SKM-1 (cell line): ENCODE measurements around the gene PSD4.

Source experiments
- DNase-seq: peaks from one replicate; lab custom pipeline; 2025; ENCODE audit not compliant: unreplicated experiment; lab: John Stamatoyannopoulos, UW

The PSD4 gene

DNA sequence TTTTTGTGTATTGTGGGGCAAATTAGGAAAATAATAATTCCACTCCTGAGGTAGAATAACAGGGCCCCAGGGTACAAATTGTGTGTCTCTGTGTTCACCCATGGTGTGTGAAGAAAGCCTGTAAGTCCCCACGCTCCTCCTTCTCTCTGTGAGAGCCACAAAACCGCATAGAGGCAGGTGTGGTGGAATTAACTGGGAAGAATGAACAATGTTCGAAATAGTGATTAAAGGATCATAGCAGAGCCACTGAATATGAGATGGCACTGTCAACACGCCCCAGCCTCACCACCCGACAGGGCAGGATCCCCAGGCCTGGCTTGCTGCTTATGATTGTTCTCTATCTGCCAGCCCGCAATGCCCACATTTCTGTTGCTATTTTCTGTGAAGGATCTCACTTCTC is 32.3 kb upstream of the PSD4 start:
- no peak for DNase-seq

DNA sequence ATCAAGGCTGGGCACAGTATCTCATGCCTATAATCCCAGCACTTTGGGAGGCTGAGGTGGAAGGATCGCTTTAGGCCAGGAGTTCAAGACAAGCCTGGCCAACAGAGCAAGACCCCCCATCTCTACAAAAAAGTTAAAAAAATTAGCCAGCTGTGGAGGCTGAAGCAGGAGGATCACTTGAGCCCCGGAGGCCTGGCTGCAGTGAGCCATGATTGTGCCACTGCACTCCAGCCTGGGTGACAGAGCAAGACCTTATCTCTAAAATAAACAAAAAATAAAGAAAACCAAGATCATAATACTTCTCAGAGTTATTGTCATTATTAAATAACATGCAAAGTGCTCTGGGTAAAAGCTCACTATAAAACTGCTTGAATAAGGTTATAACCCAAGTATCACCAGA is 31.5 kb upstream of the PSD4 start:
- no peak for DNase-seq

DNA sequence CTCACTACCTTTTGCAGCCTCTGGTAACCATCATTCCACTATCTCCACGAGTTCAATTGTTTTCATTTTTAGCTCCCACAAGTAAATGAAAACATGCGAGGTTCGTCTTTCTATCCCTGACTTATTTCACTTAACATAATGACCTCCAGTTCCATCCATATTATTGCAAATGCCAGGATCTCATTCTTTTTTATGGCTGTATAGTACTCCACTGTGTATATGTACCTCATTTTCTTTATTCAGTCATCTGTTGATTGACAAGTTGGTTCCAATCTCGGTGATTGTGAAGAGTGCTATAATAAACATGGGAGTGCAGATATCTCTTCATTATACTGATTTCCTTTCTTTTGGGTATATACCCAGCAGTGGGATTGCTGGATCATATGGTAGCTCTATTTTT is 29.5 kb upstream of the PSD4 start:
- DNase-seq, result no peak

DNA sequence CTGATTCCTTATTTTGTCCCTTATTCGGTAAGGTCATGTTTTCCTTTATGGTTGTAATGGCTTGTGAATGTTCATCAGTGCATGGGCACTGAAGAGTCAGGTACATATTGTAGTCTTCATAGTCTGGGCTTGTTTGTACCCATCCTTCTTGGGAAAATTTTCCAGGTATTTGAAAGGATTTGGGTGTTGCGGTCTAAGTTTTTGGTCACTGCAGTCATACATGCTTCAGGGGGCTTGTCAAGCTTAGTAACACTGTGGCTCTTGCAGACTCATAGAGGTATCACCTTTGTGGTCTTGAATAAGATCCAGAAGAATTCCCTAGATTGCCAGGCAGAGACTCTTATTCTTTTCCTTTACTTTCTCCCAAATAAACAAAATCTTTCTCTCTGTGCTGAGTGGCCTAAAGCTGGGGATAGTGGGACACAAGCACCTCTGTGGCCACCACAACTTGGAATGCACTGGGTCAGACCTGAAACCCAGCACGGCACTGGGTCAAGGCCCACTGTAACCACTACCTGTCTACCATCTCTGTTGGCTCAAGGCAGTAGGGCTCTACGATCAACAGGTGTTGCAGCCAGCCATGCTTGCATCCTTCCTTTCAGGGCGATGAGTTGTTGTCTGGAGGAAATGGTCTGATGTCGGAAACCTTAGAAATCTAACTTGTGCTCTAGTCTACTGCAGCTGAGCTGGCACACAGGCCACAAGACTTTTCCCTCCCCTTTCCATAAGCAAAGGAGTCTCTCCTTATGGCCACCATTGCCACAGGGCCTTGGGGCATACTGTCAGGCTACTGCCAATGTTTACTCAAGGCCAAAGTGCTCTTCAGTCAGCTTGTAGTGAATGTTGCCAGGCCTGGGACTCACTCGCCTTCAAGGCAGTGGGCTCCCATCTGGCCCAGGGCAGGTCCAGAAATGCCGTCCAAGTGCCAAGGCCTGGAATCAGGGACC is 24.9 kb upstream of the PSD4 start:
- DNase-seq, result no peak

DNA sequence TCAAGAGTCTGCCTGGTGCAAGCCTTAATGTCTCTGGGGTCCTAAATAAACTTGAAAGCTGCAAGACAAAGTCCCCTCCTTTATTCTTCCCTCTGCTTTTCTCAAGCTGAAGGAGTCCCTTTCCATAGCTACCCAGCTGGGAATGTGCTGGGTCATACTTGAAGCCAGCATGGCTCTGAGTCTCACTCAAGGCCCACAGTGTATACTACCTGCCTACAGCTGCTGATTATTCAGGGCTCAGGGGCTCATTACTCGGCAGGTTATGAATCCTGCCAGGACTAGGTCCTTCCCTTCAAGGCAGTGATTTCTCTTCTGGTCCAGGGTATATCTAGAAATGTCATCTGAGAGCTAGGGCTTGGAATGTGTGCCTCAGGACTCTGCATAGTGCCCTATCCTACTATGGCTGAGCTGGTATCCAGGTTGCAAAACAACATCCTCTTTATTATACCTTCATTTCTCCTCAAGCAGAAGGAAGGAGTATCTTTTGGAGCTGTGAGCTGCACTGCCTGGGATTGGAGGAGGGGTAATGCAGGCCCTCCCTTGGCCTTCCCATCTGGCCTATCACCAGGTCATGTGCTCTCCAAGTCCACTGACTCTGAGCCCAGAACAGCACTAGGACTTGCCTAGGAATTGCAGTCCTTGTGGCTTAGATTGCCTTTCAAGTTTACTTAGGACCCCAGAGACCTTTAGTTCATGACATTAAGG is 24.1 kb upstream of the PSD4 start:
- DNase-seq, result no peak

DNA sequence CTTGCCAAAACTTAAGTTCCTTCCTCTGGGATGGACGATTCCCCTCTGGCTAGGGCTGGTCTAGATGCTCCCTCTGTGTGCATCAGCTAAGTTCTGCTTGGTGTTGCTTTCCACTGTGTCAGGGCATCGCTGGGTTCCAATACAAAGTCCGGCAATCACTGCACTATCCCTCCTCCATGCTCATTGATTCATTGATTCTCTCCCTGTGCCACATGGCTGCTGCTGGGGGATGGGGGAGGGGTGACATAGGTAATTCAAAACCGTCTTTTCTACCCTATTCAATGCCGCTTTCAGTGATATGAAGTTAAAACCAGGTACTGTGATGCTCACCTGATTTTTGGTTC is 23.5 kb upstream of the PSD4 start:
- DNase-seq, result no peak

DNA sequence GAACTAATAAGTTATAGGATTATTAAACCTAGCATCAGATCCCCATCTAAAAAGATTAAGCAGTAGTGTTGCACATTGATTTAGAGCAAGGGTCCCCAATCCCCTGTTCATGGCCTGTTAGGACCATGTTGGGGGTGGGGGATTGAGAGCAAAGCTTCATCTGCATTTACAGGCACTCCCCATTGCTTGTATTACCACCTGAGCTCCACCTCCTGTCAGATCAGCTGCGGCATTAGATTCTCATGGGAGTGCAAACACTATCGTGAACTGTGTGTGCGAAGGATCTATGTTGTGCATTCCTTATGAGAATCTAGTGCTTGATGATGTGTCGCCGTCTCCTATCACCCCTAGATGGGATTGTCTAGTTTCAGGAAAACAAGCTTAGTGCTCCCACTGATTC is 18.4 kb upstream of the PSD4 start:
- DNase-seq, result no peak

DNA sequence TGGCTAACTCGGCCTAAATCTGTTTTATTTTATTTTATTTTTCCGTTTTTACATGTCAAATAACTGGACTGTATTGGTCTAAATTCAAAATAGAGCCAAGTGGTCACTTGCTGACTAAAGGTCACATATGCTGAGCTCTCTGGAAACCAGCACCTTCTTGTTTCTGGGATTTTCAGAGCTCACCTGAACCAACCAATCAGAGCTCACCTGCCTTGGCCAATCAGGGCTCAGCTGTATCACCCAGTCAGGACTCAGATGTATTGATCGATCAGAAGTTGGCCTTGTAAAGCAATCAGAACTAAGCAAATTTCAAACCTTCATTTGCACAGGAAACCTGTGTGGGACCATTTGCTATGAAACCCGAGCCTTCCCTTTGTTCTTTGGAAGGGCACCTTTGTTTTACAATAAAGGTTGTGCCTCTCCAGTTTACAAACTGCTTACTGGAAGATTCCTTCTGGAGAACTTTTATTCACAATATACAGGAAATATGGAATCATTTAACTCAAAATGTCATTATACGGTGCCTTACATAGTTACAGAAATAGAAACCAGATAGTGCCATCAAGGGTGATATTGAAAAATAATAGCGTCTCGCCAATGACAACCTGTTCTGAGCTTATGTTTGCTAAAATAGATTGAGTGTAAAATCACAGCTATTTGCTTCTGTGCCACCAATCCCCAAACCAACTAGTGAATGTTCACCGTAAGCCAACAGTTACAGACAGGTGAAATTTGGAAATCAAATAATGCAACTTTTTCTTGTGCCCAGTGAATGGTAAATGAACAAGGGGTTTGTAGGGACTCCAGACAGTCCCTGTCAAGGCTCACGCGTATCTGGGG is 17.3 kb upstream of the PSD4 start:
- no peak for DNase-seq

DNA sequence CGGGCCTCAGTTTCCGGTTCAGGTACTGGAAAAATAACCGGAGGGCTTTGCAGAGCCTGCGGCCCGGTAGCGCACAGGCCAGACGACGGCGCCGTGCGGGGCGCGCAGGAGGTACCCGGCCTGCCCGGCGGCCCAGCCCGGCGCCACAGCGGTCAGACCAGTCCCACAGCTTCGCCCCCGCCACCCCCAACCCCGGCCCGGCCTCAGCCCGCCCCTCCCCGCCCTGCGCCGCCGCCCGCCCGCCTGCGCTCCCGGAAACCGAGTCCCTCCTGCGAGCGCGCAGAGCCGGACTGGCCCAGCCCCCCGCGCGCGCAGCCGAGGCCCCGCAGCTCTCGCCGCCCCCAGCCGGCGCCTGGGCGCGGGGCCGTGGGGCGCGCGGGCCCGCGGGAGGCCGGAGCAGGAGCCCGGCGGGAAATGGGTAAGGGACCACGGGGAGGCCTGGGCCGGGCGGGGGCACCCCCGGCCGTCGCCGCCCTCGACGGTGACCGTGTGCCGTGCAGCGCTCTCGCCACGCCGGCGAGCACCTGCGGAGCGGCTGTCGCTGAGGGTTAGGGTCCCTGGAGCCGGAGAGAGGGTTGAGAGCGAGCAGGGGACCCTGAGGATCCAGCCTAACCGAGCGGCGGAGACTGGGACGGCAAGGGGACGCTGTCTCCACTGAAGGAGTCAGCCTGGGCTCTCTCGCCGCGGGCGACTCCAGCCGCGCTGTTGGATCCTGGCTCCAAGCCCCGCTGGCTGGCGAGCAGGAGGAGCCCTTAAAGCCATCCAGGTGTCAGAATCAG is 16.5 kb upstream of the PSD4 start:
- no peak for DNase-seq

DNA sequence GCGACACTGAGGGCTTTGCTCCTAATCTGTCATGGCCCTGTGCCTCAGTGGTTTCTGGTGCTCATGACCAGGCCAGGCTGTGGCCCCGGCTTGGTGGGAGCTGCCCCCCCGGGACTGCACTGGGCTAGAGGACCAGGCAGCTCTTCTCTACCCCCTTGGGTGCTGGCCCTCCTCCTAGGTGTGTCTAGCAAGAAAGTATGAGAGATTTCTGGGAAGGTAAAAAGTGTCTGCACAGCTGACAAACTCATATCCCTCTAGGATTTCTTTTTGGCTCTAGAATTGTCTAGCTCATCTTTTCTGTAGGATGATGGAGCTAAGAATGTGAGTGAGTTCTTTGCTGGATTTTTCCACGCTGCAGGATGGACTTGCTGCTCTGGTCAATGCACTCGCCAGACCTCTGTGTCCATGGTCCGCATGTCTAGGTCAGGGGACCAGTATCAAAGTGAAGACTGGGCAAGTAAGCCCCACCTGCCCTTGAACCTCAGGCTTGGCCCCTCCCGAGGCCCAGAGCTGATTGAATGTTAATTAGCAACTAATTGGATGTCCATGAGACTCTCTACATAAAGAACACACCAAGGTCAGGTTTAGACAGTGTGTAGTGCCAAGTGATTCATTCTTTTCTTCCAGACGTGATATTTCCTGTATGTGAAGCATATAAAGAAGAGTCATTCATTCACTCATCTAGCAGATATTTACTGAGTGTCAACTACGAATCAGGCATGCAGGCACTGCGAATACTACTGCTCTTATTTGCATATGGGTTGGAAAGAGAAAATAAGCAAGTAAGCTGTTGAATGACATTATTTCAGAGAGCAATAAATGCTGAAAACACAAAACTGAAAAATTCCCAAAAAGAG is 15.6 kb upstream of the PSD4 start:
- DNase-seq, result no peak

DNA sequence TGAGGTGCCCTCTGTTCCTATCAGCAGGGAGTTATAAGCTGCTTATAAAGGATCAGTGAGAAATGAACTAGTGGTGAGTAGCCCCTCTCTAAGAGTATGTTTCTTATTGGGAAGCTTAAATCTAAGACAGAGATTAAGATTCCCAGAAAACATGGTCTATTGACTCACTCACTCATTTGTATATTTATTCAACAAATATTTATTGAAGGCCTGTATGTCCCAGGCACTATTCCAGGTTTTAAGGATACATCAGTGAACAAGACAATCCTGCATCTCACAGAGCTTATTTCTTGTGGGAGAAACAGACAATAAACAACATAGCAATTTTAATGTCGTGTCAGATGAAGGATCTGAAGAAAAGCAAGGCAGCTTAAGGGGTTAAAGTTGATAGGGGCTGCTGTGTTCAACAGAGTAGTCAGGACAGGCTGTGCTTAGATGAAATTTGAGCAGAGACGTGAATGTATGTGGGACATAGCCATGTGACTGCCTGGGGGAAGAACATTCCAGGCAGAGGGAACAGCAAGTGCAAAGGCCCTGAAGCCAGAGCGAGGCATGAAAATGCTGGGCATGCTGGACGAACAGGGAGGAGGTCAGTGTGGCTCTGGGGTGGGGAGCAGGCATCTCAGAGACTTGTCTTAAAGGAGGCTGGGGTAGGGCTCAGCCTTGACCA is 14.8 kb upstream of the PSD4 start:
- no peak for DNase-seq

DNA sequence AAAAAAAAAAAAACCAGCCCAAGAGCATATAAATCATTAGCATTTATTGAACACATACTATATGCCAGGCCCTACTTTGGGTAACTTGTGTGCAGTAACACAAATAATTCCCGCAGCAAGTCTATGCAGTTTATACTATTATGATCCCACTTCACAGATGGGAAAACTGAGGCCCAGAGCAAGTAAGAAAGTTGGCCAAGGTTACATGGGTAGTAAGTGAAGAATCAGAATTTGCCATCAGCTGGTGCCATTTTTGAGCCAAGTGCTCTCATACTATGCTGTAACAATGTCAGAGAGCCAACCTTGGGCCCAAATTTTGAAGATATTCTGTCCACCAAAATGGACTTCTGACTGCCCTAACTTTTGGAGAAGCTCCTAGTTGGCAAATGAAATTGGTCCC is 13.5 kb upstream of the PSD4 start:
- no peak for DNase-seq

DNA sequence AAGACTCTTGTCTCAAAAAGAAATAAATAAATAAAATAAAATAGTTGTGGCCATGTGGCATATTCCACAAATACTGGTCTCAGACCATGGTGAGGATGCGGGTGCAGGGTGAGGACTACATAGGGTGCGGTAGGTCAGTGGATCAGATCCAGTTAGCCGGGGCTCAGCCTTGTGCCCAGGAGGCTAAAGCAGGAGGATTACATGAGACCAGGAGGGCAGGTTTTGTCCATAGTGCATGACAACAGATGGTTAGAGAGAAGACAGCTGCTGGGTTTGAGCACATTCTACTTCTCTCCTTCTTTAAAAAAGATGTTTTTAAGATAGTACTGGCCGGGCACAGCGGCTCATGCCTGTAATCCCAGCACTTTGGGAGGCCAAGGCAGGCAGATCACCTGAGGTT is 12.8 kb upstream of the PSD4 start:
- no peak for DNase-seq

DNA sequence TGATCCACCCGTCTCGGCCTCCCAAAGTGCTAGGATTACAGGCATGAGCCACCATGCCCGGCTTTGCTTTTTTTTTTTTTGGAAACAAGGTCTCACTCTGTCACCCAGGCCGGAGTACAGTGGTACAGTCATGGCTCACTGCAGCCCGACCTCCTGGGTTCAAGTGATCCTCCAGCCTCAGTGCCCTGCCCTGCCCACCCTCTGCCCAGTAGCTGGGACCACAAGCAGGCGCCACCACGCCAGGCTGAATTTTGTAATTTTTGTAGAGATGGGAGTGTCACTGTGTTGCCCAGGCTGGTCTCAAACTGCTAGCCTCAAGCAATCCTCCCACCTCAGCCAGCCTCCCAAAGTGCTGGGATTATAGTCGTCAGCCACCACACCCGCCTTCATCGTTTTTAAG is 11.6 kb upstream of the PSD4 start:
- no peak for DNase-seq

DNA sequence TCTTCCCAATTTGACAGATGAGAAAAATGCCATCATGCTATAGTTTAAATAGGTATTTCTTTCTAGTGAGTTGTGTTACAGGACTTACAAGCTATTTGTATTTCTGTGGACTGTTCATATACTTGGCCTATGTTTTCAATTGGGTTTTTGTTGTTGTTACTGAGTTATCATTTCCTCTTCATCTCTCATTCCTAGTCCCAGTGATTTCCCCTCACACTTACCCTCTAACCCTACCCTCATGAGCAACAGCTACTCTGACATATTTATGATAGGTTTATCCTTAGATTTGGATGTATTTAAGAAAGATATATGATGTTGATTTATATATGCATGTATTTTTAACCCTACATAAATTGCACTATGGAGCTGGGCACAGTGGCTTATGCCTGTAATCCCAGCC is 10.9 kb upstream of the PSD4 start:
- no peak for DNase-seq

DNA sequence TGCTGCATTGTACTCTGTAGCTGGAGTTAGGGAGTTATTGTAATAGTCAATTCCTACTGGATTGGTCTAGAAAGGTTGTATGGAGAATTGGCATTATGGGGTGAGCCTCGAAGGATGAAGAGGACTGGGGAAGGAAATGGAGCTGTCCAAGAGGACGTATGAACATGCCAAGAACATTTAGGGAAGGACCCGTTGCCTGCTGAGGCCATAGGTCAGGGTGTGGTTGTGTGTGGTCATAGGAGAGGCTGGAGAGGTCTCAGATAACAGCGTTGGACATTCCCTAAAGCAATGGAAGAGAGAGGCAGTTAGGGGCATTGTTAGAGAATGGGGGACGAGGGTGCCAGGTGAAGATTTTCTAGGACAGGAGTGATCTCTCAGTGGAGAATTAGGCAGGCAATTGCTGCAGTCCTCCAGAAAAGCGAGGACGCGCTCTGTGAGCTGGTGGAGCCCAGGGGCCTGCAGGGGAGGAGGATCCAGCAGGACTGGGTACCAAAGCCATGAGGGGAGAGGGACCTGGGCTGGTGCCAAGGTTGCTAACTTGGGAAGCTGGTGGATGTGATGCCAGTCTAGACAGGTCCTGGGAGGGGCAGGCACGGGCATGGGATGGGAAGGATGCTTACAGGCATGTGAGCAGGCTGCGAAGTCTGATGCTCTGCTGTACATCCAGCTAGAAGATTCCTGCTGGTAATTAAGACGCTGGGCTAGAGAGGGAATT is 9.4 kb upstream of the PSD4 start:
- DNase-seq, result no peak

DNA sequence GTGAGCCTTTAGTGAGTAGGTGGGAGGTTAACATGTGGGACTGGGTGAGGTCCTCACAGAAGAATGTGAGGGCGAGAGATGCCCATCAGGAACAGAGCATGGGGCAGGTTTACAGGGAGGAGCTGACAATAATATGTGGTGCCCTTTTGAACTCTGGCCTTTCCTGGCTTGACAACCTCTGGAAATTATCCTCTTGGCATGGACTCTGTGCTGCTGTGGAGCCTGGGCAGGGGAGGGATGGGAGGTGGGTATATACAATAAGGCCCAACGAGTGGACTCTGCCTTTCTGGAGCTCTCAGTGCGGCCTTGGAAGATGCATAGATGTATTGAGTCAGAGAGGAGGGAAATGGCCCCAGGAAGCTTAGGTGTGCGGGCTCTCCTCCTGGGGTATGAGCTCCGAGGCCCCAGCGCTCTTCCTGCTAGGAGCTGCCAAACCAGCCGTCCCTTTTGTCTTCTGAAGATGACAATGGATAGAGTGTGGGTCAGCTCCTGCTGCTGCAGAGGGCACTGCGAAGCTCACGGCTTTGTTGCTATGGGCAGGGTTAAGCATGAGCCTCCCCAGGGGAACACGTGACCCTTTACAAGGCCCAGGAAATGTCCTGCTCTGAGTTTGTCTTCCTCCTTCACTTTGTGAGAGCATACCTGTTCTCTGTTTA is 8.7 kb upstream of the PSD4 start:
- DNase-seq, result no peak

DNA sequence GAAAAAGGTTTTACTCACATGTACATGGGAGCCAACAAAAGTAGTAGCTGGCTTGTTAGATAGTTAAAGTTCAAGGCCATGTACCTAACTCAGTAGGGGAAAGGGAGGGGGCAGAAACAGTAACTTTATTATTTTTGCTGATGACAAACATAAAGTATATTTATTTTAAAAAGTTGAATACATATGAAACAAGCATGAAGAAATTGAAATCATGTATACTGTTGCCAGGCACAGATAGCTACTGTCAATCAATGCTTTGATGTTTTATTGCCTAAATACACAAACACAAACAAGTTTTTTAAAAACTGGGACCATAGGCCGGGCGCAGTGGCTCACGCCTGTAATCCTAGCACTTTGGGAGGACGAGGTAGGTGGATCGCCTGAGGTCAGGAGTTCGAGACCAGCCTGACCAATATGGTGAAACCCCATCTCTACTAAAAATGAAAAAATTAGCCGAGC is 7.6 kb upstream of the PSD4 start:
- DNase-seq, result no peak
